NCI-H748 (cell line): ENCODE data around the gene U2SURP.
"Not testable (repeated sequence)": the region's sequence is repeated elsewhere in the genome, so short reads cannot be mapped to it uniquely, and the experiment has no call there.

Experiments used
- DNase-seq: peaks from one replicate; lab custom pipeline; 2025; ENCODE audit not compliant: unreplicated experiment; lab: John Stamatoyannopoulos, UW

Gene U2SURP

GRCh38 chr3:143011705-143012104, 10.3 kb downstream of the U2SURP start:
- no peak for DNase-seq

GRCh38 chr3:143014921-143015320, 13.6 kb downstream of the U2SURP start:
- DNase-seq: no peak

DNA sequence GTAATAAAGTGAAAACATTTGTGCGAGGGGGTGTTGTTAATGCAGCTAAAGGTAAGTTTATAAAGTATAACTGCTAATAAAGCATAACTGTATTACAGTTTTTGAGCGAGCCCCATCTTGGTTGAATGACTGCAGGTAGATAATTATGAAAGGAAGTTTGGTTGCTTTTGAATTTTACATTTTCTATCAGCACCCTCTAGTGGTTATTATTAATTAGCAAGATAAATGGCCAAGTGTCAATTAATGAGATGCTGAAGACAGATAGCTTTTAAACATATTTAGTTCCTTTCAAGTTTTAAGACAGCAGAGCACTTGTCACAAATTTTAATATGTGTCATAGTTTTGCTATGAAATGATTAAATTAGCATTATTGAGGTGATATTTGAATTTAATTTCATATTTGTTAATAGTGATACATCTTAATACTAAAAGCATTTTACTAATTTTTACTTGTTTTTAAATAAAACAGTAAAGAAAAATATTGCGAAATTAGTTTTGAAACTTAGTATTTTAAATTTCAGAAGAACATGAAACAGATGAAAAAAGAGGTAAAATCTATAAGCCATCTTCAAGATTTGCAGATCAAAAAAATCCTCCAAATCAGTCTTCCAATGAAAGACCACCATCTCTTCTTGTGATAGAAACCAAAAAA, 15.1 kb downstream of the U2SURP start:
- peak; percentile 11 for DNase-seq

DNA sequence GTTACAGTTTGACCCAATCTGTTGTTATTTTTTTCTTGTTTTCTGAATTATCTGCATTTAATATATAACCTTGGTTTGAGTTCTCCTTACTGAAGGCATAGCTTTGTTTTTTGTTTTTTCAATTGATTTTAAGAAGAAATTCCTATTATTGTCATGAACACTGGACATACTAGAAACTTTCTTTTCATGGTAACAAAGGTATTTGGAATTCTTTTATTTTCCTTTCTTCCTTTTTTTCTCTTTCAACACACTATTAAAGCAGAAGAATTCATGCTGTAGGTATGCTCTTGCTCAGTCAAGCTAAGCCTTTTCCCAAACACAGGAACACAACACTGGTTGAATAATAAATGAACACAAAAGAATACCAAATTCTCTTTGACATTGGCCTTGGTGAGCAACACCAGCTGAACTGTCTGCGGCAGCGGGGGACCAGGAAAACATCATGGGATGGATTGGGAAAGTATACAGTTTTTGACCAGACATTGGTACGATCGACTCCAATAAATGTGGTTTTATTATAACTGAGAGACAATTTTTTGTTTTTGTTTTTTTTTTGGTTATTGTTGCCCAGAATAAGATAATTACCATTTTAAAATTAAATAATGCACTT, 23.1 kb downstream of the U2SURP start:
- no peak for DNase-seq

DNA sequence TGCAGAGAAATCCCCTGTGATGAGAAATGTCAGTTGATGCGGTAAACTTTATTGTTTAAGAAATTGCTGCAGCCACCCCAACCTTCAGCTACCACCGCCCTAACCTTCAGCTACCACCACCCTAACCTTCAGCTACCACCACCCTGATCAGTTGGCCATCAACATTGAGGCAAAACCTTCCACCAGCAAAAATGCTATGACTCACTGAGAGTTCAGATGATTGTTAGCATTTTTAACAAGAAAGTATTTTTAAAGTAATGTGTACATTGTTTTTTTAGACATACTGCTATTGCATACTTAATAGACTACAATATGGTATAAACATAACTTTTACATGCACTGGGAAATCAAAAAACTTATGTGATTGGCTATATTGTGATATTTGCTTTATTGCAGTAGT, 30.0 kb downstream of the U2SURP start:
- DNase-seq: no peak

DNA sequence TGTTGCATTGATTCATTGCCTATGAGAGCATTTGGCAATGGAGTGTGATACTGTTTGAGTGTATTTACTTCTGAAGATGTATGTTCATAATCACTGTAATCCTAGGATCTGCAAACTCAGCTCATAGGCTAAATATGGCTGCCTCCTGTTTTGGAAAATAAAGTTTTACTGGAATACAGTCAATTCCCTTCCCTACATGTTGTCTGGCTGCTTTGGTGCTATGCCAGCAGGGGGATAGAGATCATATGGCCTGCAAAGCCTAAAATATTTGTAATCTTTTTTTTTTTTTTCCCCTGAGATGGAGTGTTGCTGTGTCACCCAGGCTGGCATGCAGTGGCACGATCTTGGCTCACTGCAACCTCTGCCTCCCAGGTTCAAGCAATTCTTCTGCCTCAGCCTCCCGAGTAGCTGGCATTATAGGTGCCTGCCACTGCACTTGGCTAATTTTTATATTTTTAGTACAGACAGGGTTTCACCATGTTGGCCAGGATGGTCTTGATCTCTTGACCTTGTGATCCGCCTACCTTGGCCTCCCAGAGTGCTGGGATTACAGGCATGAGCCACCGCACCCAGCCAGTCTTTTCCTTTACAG, 30.5 kb downstream of the U2SURP start:
- DNase-seq: not testable (repeated sequence)

DNA sequence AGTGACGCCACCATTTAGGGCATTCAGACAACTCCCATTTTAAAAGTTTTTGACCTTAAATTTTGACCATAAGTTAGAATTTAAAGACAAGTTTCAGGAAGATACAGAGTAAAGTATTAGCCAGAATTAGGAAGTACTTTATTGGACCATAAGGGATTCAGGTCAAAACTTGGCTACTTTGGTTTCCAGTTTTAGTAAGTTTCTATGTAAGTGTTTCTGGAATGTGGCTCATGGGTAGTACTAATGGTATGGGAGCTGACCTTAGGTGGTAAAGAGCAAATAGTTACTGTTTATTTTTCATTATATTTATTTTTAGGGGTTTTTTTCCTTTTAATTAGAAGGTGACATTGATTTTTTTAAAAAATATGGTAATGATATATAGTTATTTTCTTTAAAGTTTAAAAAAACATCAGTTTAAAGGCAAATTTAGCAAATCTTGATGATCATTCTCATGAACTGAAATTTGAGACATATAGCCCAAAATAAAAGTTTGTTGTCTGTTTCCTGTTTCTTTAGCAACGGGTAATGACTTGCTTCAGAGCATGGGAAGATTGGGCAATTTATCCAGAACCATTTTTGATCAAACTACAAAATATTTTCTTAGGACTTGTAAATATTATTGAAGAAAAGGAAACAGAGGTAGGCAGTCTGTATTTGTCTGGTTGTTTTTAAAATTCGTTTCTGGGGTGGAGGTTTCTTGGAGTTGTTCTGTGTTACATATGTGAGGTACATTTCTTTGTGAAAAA, 34.3 kb downstream of the U2SURP start:
- no peak for DNase-seq

- DNase-seq: no peak
Observed at GRCh38 chr3:143036557-143036956, 35.2 kb downstream of the U2SURP start.

- DNase-seq: no peak
Observed at GRCh38 chr3:143037867-143038266, 36.5 kb downstream of the U2SURP start.

GRCh38 chr3:143040261-143040879, 39.0 kb downstream of the U2SURP start:
- DNase-seq: no peak

- no peak for DNase-seq
Observed at GRCh38 chr3:143041903-143042302, 40.5 kb downstream of the U2SURP start.

GRCh38 chr3:143045639-143046038, 44.3 kb downstream of the U2SURP start:
- DNase-seq: no peak

DNA sequence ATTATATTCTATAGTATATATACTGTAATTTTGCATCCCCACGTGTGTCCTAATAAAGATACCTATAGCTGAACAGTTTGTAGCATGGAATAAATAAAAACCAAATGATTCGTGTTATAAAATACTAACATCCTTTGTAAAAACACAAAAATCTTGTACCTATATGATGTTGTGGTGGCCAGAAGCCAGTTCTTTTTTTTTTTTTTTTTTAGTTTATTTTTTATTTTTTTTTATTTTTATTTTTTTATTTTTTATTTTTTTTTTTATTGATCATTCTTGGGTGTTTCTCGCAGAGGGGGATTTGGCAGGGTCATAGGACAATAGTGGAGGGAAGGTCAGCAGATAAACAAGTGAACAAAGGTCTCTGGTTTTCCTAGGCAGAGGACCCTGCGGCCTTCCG, 44.7 kb downstream of the U2SURP start:
- not testable (repeated sequence) for DNase-seq

DNA sequence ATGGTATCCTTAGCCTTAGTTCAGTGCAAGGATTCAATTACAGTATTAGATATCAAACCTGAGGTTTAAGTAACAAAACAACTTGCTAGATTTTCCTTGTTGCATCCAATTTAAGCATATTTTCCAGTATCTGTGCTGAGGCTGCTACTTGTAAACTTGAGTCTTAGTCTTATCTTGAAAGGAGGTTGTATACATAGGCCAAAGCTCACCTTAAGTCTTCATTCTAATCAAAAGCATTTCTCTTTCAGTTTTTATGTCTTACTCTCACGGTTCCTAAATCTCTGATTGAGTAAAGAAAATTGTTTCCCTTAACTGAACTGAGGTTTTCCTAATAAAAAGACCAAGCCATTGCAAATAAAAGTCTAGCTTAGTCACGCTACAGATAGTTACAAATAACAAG, 52.6 kb downstream of the U2SURP start:
- no peak for DNase-seq

GRCh38 chr3:143056372-143056771, 55.0 kb downstream of the U2SURP start:
- no peak for DNase-seq

GRCh38 chr3:143060906-143061305, 59.5 kb downstream of the U2SURP start:
- no peak for DNase-seq

- no peak for DNase-seq
Observed at GRCh38 chr3:143063018-143063417, 61.6 kb downstream of the U2SURP start.

- DNase-seq: no peak
Observed at GRCh38 chr3:143064777-143065176, 63.4 kb downstream of the U2SURP start.

DNA sequence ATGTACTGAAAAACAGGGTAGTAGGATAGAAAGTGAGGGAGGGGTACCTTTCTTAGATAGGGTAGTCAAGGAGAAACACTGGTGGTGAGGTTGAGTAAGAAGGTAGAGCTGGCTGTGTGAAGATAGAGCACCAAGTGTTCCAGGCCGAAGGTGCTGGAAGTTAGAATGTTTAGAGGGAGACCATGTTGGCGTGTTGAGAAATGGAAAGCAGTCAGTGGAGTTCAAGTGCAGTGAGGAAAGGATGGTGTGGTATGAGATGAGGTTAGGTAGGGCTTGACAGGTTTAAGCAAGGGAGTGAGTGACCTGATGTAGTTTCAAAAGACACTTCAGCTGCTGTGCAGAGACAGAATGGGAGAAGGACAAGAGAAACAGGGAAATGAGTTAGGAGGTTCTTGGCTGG, 64.0 kb downstream of the U2SURP start:
- no peak for DNase-seq

DNA sequence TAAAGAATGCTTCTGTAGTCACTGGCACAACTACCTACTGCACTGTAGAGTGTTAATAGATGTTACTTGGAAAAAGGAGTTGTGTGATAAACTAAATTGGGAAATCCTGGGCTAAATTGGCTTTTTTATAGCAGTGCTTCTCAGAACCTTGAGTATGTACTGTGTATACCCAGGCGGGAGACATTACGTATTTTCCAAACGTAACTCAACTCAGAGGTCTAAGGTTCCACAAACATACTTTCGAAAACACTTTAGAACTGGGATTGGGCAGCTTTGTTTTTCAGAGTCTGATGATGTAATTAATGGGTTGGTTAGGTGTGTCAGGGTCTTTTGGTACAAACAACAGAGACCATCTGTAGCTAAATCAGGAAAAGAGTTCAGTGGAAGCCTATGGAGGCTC, 64.7 kb downstream of the U2SURP start:
- DNase-seq: no peak

DNA sequence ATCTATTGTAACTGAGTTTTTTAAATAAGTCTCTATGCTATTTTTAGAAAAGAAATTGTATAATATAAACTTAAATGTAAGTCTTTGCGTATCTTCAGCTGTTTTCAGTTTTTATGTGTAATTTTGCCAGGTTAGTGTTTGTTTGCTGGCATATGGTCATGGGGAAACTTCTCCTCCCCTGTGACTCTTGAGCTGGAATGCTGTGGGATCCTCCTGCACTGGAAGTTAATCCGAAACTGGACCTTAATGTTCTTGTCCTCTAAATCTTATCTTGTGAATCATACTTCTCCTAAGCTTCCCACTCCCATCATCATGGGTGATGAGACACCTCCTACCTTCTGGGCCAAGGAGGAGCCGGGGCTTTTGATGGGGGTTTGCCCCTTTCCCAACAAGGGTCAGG, 65.8 kb downstream of the U2SURP start:
- DNase-seq: no peak

DNA sequence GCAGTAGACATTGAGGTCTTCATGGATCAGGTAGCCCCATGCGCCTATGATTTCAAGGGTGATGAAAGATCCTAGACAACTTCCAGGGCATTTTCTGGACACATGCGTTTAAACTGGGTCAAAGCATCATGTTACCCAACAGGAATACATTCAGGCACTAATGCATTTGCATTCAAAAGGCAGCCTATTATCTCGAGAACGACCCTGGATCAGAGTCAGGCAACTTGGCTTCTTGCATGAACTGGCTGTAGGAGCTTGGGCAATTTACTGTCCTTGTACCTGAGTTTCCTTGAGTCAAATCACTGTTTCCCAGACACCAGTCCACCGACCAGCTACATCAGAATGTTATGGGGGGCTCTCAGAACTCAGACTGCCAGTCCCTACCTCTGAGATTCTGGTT, 66.7 kb downstream of the U2SURP start:
- DNase-seq: no peak
